Hair follicle dermal papilla cell (primary cell): ENCODE results near the gene ZP2. TPM values are rescaled to one million over a fixed set of nuclear protein-coding genes. Genes with fewer than 3 reads are reported as not detected.

Experiments
- total RNA-seq: library from RNA; depleted of rRNA; stranded (reverse); fragments of >200 nt; gene quantifications from 2 replicates; pipeline ENCODE4 v1.2.3, GENCODE V29; 2012

ZP2 gene
- not detected in 2 replicates for total RNA-seq

DNA sequence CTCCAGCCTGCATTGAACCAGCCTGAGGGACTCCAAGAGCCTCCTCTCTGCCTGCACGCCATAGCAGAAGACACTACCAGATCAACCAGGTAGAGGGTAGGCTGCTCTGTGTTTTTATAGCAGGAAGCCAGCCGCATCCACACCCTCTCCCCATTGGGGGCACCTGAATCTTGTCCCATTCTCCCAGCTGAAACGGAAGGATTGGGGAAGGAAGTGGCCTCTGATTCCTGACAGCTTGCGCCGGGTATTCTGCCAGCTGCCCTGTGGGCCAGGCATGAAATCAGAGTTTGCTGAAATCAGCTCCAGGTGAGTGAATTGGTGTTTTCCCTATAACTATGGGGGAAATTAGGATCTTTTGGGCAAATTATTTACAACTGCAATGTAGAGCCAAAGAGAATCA, at the start of gene ZP2:
Gene ZP2 (minus strand): TSS at position 89 of the 400 bp plus-strand sequence. CDS start 27 bp downstream, at position 62.

DNA sequence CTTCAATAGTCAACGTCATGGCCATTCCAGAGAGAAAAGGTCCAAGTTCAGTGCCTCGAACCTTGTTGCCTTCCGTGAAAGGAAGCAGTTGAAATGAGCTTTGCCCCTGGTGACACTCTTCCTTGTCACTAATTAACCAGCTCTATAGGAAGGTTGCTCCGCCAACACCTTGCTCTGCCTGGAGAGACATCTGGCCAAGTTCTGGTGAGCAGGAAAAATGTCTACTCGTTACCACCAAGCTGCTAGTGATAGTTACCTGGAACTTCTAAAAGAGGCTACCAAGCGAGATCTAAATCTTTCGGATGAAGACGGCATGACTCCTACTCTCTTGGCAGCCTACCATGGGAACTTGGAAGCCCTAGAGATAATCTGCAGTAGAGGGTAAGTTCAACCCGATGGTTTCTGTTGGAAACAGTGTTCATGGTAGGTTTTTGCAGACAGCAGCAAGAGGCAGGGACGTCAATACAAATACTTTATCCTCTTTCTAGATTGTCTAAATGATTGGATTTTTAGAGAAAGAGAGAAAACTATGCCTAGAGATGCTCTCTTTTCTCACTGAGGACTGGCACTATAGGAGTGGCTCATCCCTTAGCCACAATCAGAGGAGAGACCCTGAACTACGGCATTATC, 22.3 kb upstream of the ZP2 start, which contains the start of gene ANKS4B:
Gene ANKS4B (plus strand): TSS at position 179 of the 630 bp plus-strand sequence. CDS start 39 bp downstream, at position 218.

DNA sequence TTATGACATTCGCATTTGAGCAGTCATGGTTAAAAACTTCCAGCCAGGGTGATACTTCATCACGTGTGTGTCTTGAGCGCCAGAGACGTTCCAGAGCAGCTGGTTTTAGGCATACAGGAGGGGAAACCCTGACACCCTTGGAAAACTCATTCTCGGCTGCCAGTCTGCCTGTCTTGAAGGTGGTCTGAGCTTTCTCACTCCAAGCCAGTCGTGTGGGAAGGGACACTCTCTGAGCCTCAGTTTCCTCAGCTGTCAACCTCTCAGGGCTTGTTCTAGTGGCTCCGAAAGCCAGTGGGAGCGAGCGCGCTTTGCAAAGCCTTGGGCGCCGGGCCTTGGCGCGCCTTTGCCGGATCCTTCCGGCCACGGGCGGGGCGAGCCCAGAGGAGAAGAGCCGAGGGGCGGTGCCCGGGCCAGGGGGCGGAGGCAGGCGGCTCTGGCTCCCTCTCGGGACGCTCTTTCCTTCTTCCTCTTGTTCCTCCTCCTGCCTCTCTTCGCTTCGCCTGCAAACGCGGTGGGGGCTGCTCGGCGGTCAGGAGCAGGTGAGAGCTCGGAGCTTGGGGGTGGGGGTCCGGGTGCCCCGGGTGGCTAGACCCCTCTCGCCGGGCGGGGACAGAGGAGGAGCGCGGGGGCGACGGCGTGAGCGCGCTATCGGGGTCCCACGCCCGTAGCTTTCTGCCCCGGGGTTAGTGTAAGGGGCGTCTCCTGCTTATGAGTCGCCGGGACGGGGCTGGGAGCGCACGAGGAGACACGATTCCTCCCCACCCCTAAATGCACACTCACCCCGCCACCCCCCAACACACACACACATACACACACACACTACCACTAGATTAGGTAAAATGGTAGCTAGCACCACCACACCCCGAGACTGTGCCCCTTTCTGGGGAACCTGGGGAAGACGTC, 52.9 kb downstream of the ZP2 start, which contains the start of gene LDAF1:
Gene LDAF1 (plus strand): TSS at position 467 of the 903 bp plus-strand sequence. CDS start 2,509 bp downstream, outside the sequence.

GRCh38 chr16:21150375-21151001, 60.9 kb downstream of the ZP2 start, which contains the start of gene DNAH3:
TSS of gene DNAH3 (minus strand) at chr16:21150846. CDS start at chr16:21150319, 527 bp downstream.

Other genes starting within 250 kb of the ZP2 start
- gene DNAH3, start 60.7 kb downstream of the ZP2 start, total RNA-seq: under 0.01 TPM in 1 of 2 replicates, not detected in the other
- gene LDAF1, start 52.9 kb downstream of the ZP2 start, total RNA-seq: 50.6 and 55.0 TPM in 2 replicates
- not detected in 2 replicates for gene ANKS4B, start 22.1 kb upstream of the ZP2 start, total RNA-seq
- 0.24 and 0.49 TPM in 2 replicates for gene CRYM, start 66.7 kb upstream of the ZP2 start, total RNA-seq